Esophagus muscularis mucosa (tissue), 4 donors: ENCODE measurements around the gene RBFOX2.

Experiments
- CTCF ChIP-seq, 3 experiments: fragments of 200-600 bp in 2 of 3; fragments of 450-650 bp in 1 of 3; sonication (generic) in 2 of 3; IDR thresholded peaks; one replicate each; pipeline ENCODE4 v1.5.1; 2017 to 2019; ENCODE audit warnings: antibody characterized with exemption in 3 of 3, mild to moderate bottlenecking in 2 of 3, moderate library complexity in 1 of 3
- EP300 ChIP-seq: sonication (generic); formaldehyde crosslinking; IDR thresholded peaks from one replicate; pipeline ENCODE4 v1.6.1; 2017; ENCODE audit warnings: antibody characterized with exemption
- POLR2A ChIP-seq: fragments of 450-650 bp; IDR thresholded peaks from one replicate; pipeline ENCODE4 v1.6.1; 2017; ENCODE audit warnings: antibody characterized with exemption, moderate library complexity, mild to moderate bottlenecking, low read depth
- POLR2AphosphoS5 ChIP-seq, 2 donors: sonication (generic); formaldehyde crosslinking; IDR thresholded peaks; one replicate each; pipeline ENCODE4 v1.6.1; 2017; ENCODE audit warnings: antibody characterized with exemption in 2 of 2

DNA sequence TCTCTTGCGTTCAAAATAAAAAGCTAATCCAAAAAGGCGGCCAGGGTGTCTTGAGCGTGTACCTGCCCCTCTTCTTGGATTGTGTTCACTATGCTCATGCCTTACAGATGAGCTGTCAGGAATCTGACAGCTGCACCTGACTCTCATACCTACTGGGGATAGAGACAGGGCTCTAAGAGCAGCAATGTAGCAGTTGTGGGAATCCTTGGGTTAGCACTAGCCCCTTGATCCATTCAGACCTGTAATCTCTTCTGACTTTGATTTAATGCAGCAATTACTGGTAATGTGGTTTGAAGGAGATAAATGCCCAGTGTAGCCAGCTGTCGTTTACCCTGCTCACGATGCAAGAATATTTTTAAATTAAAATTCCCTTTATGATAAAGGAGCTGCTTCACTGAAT, 165.2 kb downstream of the RBFOX2 start:
- no peak for TF ChIP-seq POLR2A
- TF ChIP-seq CTCF (IDR thresholded peaks at IDR 0.05), result no peak
- TF ChIP-seq EP300, result no peak
- TF ChIP-seq POLR2AphosphoS5 (IDR thresholded peaks at IDR 0.05), result no peak
